IMR-90 (cell line): ENCODE results near the gene RHOG. TPM values are rescaled to one million over a fixed set of nuclear protein-coding genes. Genes with fewer than 3 reads are reported as not detected.

Source experiments
- ATAC-seq: fragments of 200-7000 bp; cut with Tn5 transposase; 2 replicates; pipeline ENCODE4 v1.9.1; 2020; ENCODE audit warnings: low read depth, mild to moderate bottlenecking, moderate library complexity
- BruUV-seq: library from RNA; stranded (reverse); fragments of 400-500 nt; replicated peaks from 2 replicates; lab custom pipeline; 2021; lab: Mats Ljungman, UMichigan
- CTCF ChIA-PET: fragments of 300-600 bp; formaldehyde crosslinking; extraction: SDS; loops from one replicate; lab custom pipeline; 2021; ENCODE audit warnings: antibody characterized with exemption; lab: Yijun Ruan, JAX
- POLR2A ChIA-PET: fragments of 300-600 bp; sonication (Branson Sonifier 250); formaldehyde crosslinking; loops from one replicate; lab custom pipeline; 2022; ENCODE audit warnings: antibody characterized with exemption; ENCODE audit not compliant: unreplicated experiment; lab: Charles Lee
- DNase-seq: peaks from one replicate; pipeline ENCODE4 v3.0.0; 2013
- H2AFZ ChIP-seq: replicated peaks from 2 replicates; pipeline ENCODE3; 2013; ENCODE audit warnings: low read length, mild to moderate bottlenecking; ENCODE audit not compliant: poor library complexity
- H2AK5ac ChIP-seq: 2 replicates; pipeline ENCODE4 v1.6.1; 2013; ENCODE audit warnings: low read depth, low read length, inconsistent platforms
- H2AK9ac ChIP-seq: replicated peaks from 2 replicates; pipeline ENCODE3; 2013; ENCODE audit warnings: mild to moderate bottlenecking, low read depth, low read length, moderate library complexity; ENCODE audit not compliant: poor library complexity
- H2BK120ac ChIP-seq: 2 replicates; pipeline ENCODE4 v1.6.1; 2013; ENCODE audit warnings: low read depth, low read length, inconsistent platforms
- H2BK15ac ChIP-seq: 3 replicates; pipeline ENCODE4 v1.6.1; 2013; ENCODE audit warnings: low read depth, low read length, inconsistent platforms
- H2BK20ac ChIP-seq: 2 replicates; pipeline ENCODE4 v1.6.1; 2013; ENCODE audit warnings: low read depth, mild to moderate bottlenecking, inconsistent platforms, low read length, moderate library complexity
- H2BK5ac ChIP-seq: 2 replicates; pipeline ENCODE4 v1.6.1; 2013; ENCODE audit warnings: mild to moderate bottlenecking, low read depth, low read length, inconsistent platforms; ENCODE audit not compliant: poor library complexity, severe bottlenecking
- H3K14ac ChIP-seq: replicated peaks from 2 replicates; pipeline ENCODE4 v1.6.1; 2013; ENCODE audit warnings: low read depth, low read length, inconsistent platforms
- H3K18ac ChIP-seq: 2 replicates; pipeline ENCODE4 v1.6.1; 2013; ENCODE audit warnings: low read depth, low read length, control low read depth
- H3K23ac ChIP-seq: 2 replicates; pipeline ENCODE4 v1.6.1; 2013; ENCODE audit warnings: low read depth, low read length, inconsistent platforms
- H3K27ac ChIP-seq: 2 replicates; pipeline ENCODE4 v1.5.1; 2013; ENCODE audit warnings: mild to moderate bottlenecking, control low read depth, low read length; ENCODE audit not compliant: insufficient read depth
- H3K27me3 ChIP-seq: 2 replicates; pipeline ENCODE4 v1.6.1; 2013; ENCODE audit warnings: low read length; ENCODE audit not compliant: control insufficient read depth, insufficient read depth
- H3K36me3 ChIP-seq: 2 replicates; pipeline ENCODE4 v1.6.1; 2013; ENCODE audit warnings: low read length, mixed read lengths; ENCODE audit not compliant: control insufficient read depth, insufficient read depth
- H3K4ac ChIP-seq: 2 replicates; pipeline ENCODE4 v1.6.1; 2013; ENCODE audit warnings: low read depth, low read length, inconsistent platforms
- H3K4me1 ChIP-seq: 2 replicates; pipeline ENCODE4 v1.6.1; 2013; ENCODE audit warnings: low read length, mixed read lengths; ENCODE audit not compliant: control insufficient read depth, insufficient read depth
- H3K4me2 ChIP-seq: 2 replicates; pipeline ENCODE4 v1.6.1; 2013; ENCODE audit warnings: low read depth, mild to moderate bottlenecking, control low read depth, low read length, moderate library complexity
- H3K4me3 ChIP-seq: 2 replicates; pipeline ENCODE4 v1.5.1; 2013; ENCODE audit warnings: low read depth, mild to moderate bottlenecking, control low read depth, low read length, moderate library complexity; ENCODE audit not compliant: insufficient read depth
- H3K56ac ChIP-seq: 2 replicates; pipeline ENCODE4 v1.6.1; 2013; ENCODE audit warnings: low read length, inconsistent platforms; ENCODE audit not compliant: insufficient read depth; ENCODE audit errors: extremely low read depth
- H3K79me1 ChIP-seq, 2 experiments: 2 replicates each; pipeline ENCODE4 v1.6.1; 2013; ENCODE audit warnings: low read length in 2 of 2, inconsistent platforms in 1 of 2, low read depth in 1 of 2
- H3K9ac ChIP-seq: 2 replicates; pipeline ENCODE4 v1.6.1; 2013; ENCODE audit warnings: low read depth, low read length, control low read depth
- H3K9me1 ChIP-seq: 2 replicates; pipeline ENCODE4 v1.6.1; 2013; ENCODE audit warnings: low read length, inconsistent platforms; ENCODE audit not compliant: insufficient read depth
- H3K9me3 ChIP-seq: 2 replicates; pipeline ENCODE4 v1.6.1; 2013; ENCODE audit warnings: low read length; ENCODE audit not compliant: control insufficient read depth, insufficient read depth
- H4K20me1 ChIP-seq: 2 replicates; pipeline ENCODE4 v1.6.1; 2013; ENCODE audit warnings: low read length, inconsistent platforms; ENCODE audit not compliant: insufficient read depth
- H4K5ac ChIP-seq: 2 replicates; pipeline ENCODE4 v1.6.1; 2013; ENCODE audit warnings: mild to moderate bottlenecking, low read depth, low read length, control low read depth
- H4K8ac ChIP-seq, 2 experiments: 2 replicates each; pipeline ENCODE4 v1.6.1; 2013; ENCODE audit warnings: low read depth in 2 of 2, low read length in 2 of 2, control low read depth in 1 of 2, inconsistent platforms in 1 of 2
- H4K91ac ChIP-seq: 2 replicates; pipeline ENCODE4 v1.6.1; 2013; ENCODE audit warnings: low read depth, low read length, inconsistent platforms; ENCODE audit not compliant: insufficient read depth
- BHLHE40 ChIP-seq: fragments of 150-350 bp; IDR thresholded peaks from 2 replicates; pipeline ENCODE4 v1.6.1; 2016; ENCODE audit warnings: mild to moderate bottlenecking, low read depth, low read length
- CEBPB ChIP-seq: IDR thresholded peaks from 2 replicates; pipeline ENCODE4 v1.6.1; 2012; ENCODE audit warnings: low read depth, low read length, improper control_type of control experiment
- CHD1 ChIP-seq: IDR thresholded peaks from 2 replicates; pipeline ENCODE4 v1.6.1; 2012; ENCODE audit warnings: low read depth, low read length, improper control_type of control experiment
- CTCF ChIP-seq: conservative IDR thresholded peaks from 2 replicates; pipeline ENCODE4 v1.5.1; 2012; ENCODE audit warnings: mild to moderate bottlenecking, low read depth, low read length, improper control_type of control experiment
- ELK1 ChIP-seq: fragments of 150-350 bp; IDR thresholded peaks from 2 replicates; pipeline ENCODE4 v1.6.1; 2016; ENCODE audit warnings: low read depth, mild to moderate bottlenecking, low read length, moderate library complexity, borderline replicate concordance
- MAFK ChIP-seq: IDR thresholded peaks from 2 replicates; pipeline ENCODE4 v1.6.1; 2012; ENCODE audit warnings: low read depth, low read length, improper control_type of control experiment
- MAZ ChIP-seq: IDR thresholded peaks from 2 replicates; pipeline ENCODE4 v1.6.1; 2012; ENCODE audit warnings: low read depth, mild to moderate bottlenecking, low read length, improper control_type of control experiment, moderate library complexity, borderline replicate concordance
- NFE2L2 ChIP-seq: fragments of 150-350 bp; IDR thresholded peaks from 2 replicates; pipeline ENCODE4 v1.6.1; 2016; ENCODE audit warnings: low read depth, mild to moderate bottlenecking, low read length
- POLR2A ChIP-seq: IDR thresholded peaks from 2 replicates; pipeline ENCODE4 v1.6.1; 2012; ENCODE audit warnings: mild to moderate bottlenecking, low read depth, low read length
- RAD21 ChIP-seq: IDR thresholded peaks from 2 replicates; pipeline ENCODE4 v1.6.1; 2012; ENCODE audit warnings: low read length, improper control_type of control experiment
- RCOR1 ChIP-seq: IDR thresholded peaks from 2 replicates; pipeline ENCODE4 v1.6.1; 2012; ENCODE audit warnings: mild to moderate bottlenecking, low read length, improper control_type of control experiment; ENCODE audit not compliant: insufficient replicate concordance
- RFX5 ChIP-seq: IDR thresholded peaks from 2 replicates; pipeline ENCODE4 v1.8.0; 2012; ENCODE audit warnings: low read depth, mild to moderate bottlenecking, low read length, moderate library complexity
- USF2 ChIP-seq: fragments of 150-350 bp; IDR thresholded peaks from 2 replicates; pipeline ENCODE4 v1.6.1; 2017; ENCODE audit warnings: mild to moderate bottlenecking, antibody characterized with exemption, low read length, low read depth
- WGBS, 2 experiments: methylation state at CpG; one replicate each; pipeline versions ENCODE4 v1.1.5 to v1.1.7; 2013; ENCODE audit warnings: missing lambda C conversion rate in 2 of 2; ENCODE audit not compliant: insufficient read length in 1 of 2; ENCODE audit errors: extremely low coverage in 2 of 2; 5-methylcytosine and 5-hydroxymethylcytosine counted together
- dilution Hi-C: fragments of 300-500 bp; cut with HindIII; formaldehyde crosslinking; loops from one replicate; pipeline ENCODE4 v1.14.3; 2018; ENCODE audit warnings: low sequenced_read_pairs; ENCODE audit not compliant: unreplicated experiment
- in situ Hi-C: fragments of 300-500 bp; cut with MboI; formaldehyde crosslinking; loops from 3 replicates; pipeline ENCODE4 v1.14.3; 2019; ENCODE audit warnings: low sequenced_read_pairs, inconsistent platforms, mixed read lengths
- intact Hi-C: fragments of 100-400 bp; cut with micrococcal nuclease; formaldehyde crosslinking; loops from 2 replicates; pipeline ENCODE4 v1.10.0; 2022
- polyA plus RNA-seq, 3 experiments: library from polyadenylated mRNA; depleted of rRNA; stranded (reverse); fragments of >200 nt; gene quantifications; 2 replicates each; pipeline ENCODE4 v1.2.3, GENCODE V29; 2012; ENCODE audit warnings: low replicate concordance in 1 of 3
- total RNA-seq: library from RNA; depleted of rRNA; stranded (reverse); fragments of >200 nt; gene quantifications from 2 replicates; pipeline ENCODE4 v1.2.3, GENCODE V29; 2012

Gene RHOG
- total and polyA plus RNA-seq, 2 of the 4 experiments (the other 2 are of a cell fraction) = 16.3 to 114 TPM

GRCh38 chr11:3825473-3826154 is 15.1 kb downstream of the RHOG start:
- no peak for DNase-seq
- no peak overlapping the region for H3K9ac ChIP-seq
- peaks cover 25% of the 10 kb centered on the region for H4K20me1 ChIP-seq
- no peak overlapping the region for H3K27ac ChIP-seq
- H3K4me3 ChIP-seq = no peak overlapping the region
- H2AK5ac ChIP-seq = no peak overlapping the region
- no peaks in the 10 kb centered on the region for H3K9me3 ChIP-seq
- in situ Hi-C loops (no loop called here), dilution Hi-C loops (no loop called here), intact Hi-C loops (no loop called here)
- H3K56ac ChIP-seq = no peak overlapping the region
- H3K4ac ChIP-seq = no peak overlapping the region
- H3K23ac ChIP-seq = no peak overlapping the region
- ATAC-seq = no peak
- CTCF ChIA-PET = interaction anchor here (0.8 kb wide), 1 partner anchor 16 kb away, joined by 4 read pairs; no protein-coding TSS in a partner anchor
- H4K91ac ChIP-seq = no peak overlapping the region
- WGBS, 2 experiments = 60% methylated on average over 1 of the region's 8 CpGs; no CpG with 5 or more reads in 1 of the 2 experiments
- H3K18ac ChIP-seq = no peak overlapping the region
- BruUV-seq = no TSS peak
- no peak overlapping the region for H2BK120ac ChIP-seq
- POLR2A ChIA-PET = interaction anchor here (0.6 kb wide), 1 partner anchor 11 kb away, joined by 6 read pairs; no protein-coding TSS in a partner anchor
- peaks cover 21% of the 10 kb centered on the region; the same call in 1 of the 2 replicates for H3K9me1 ChIP-seq
- no peak overlapping the region for H4K5ac ChIP-seq
- H2AFZ ChIP-seq = no peak overlapping the region
- H3K79me1 ChIP-seq = peaks cover 14 to 42% of the 10 kb centered on the region in 2 experiments
- no peak overlapping the region for H3K4me2 ChIP-seq
- H3K27me3 ChIP-seq = no peaks in the 10 kb centered on the region
- peaks cover 41% of the 10 kb centered on the region for H3K36me3 ChIP-seq
- TF ChIP-seq CHD1 (no peak), POLR2A (no peak), CTCF (no peak), CEBPB (no peak), NFE2L2 (no peak), RCOR1 (no peak), MAFK (no peak), USF2 (no peak), BHLHE40 (no peak), ELK1 (no peak), RFX5 (no peak), MAZ (no peak), RAD21 (no peak)
- H4K8ac ChIP-seq = no peak overlapping the region
- H2BK15ac ChIP-seq = no peak overlapping the region
- peaks cover 4% of the 10 kb centered on the region for H3K4me1 ChIP-seq
- H3K14ac ChIP-seq = no peak overlapping the region
- H2BK5ac ChIP-seq = no peak overlapping the region
- H2BK20ac ChIP-seq = no peak overlapping the region
- H2AK9ac ChIP-seq = no peak overlapping the region
